Measurements from ENCODE around the gene PGR. TPM values are rescaled to one million over a fixed set of nuclear protein-coding genes. Genes with fewer than 3 reads are reported as not detected.
A peak's percentile ranks its signal among the peaks of the same experiment; 100 is the strongest.

Gene PGR
- total and polyA plus RNA-seq, 2 donors from 2014 or later = 0.60 to 1.3 TPM

DNA sequence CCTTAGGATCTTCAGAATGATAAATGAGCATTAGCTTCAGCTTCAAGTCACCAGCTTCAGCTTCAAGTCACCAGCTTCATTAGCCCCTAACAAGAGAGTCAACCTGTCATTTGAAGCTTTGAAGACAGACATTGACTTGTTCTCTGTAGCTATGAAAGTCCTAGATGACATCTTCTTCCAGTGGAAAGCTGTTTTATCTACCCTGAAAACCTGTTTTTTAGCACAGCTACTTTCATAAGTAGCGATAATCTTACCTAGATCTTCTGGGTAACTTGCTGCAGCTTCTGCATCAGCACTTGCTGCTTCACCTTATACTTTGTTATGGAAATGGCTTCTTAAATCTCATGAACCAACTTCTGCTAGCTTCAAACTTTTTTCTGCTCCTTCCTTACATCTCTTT lies 85.7 kb downstream of the PGR start:
- H3K4me1 ChIP-seq (ENCODE audit: control insufficient read depth in 2 of 3, insufficient read depth in 2 of 3, low read depth in 1 of 3, low read length in 3 of 3) = no peaks in the 10 kb centered on the region
- no peaks in the 10 kb centered on the region for H3K9me3 ChIP-seq (ENCODE audit: control insufficient read depth in 2 of 3, insufficient read depth in 1 of 3, low read length in 3 of 3)
- TF ChIP-seq, protein P1, sequence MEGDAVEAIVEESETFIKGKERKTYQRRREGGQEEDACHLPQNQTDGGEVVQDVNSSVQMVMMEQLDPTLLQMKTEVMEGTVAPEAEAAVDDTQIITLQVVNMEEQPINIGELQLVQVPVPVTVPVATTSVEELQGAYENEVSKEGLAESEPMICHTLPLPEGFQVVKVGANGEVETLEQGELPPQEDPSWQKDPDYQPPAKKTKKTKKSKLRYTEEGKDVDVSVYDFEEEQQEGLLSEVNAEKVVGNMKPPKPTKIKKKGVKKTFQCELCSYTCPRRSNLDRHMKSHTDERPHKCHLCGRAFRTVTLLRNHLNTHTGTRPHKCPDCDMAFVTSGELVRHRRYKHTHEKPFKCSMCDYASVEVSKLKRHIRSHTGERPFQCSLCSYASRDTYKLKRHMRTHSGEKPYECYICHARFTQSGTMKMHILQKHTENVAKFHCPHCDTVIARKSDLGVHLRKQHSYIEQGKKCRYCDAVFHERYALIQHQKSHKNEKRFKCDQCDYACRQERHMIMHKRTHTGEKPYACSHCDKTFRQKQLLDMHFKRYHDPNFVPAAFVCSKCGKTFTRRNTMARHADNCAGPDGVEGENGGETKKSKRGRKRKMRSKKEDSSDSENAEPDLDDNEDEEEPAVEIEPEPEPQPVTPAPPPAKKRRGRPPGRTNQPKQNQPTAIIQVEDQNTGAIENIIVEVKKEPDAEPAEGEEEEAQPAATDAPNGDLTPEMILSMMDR (IDR thresholded peaks at IDR 0.05; ENCODE audit: borderline replicate concordance, extremely low read depth, insufficient read depth) = no peak
- H3K9ac ChIP-seq (ENCODE audit: low read length in 3 of 3) = no peak overlapping the region
- intact Hi-C loops (cut with DNase I) = no loop called here
- H3K4me3 ChIP-seq (ENCODE audit: low read length in 3 of 3) = no peak overlapping the region
- no peaks in the 10 kb centered on the region for H3K27me3 ChIP-seq (ENCODE audit: control insufficient read depth, insufficient read depth, low read length)
- DNase-seq (no peak), FAIRE-seq (no peak)
- H3K36me3 ChIP-seq (ENCODE audit: control insufficient read depth in 2 of 3, insufficient read depth in 3 of 3, low read length in 3 of 3) = no peaks in the 10 kb centered on the region
- H3K27ac ChIP-seq (ENCODE audit: low read depth in 2 of 2, low read length in 2 of 2) = no peak overlapping the region

DNA sequence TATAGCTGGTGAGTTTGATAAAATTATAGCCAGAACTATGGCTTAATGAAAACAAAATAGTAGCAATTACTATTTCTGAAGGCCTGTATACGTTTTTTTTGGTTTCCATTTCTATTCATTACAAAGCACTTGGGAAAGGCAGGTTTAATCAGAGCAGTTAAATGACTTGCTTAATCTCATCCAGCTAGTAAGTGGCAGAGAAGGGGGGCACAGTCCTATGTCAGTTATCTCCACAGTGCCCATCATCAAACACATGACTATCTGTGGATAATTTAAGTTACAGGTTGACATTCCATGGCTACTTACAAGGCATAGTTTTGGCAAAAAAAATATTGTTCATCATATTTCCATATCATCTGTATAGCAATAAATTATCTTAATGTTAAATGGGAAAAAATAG lies 93.7 kb downstream of the PGR start:
- H3K9me3 ChIP-seq (ENCODE audit: control insufficient read depth in 2 of 3, insufficient read depth in 1 of 3, low read length in 3 of 3) = no peaks in the 10 kb centered on the region
- no peak for DNase-seq
- no peak overlapping the region for H3K27ac ChIP-seq (ENCODE audit: low read depth in 2 of 2, low read length in 2 of 2)
- H3K27me3 ChIP-seq (ENCODE audit: control insufficient read depth, insufficient read depth, low read length) = no peaks in the 10 kb centered on the region
- no peaks in the 10 kb centered on the region for H3K36me3 ChIP-seq (ENCODE audit: control insufficient read depth in 2 of 3, insufficient read depth in 3 of 3, low read length in 3 of 3)
- TF ChIP-seq, protein P1 (IDR thresholded peaks at IDR 0.05; ENCODE audit: borderline replicate concordance, extremely low read depth, insufficient read depth) = no peak
- intact Hi-C loops (cut with DNase I) = no loop called here
- no peak overlapping the region for H3K4me3 ChIP-seq (ENCODE audit: low read length in 3 of 3)
- no peak overlapping the region for H3K9ac ChIP-seq (ENCODE audit: low read length in 3 of 3)
- no peak for FAIRE-seq
- H3K4me1 ChIP-seq (ENCODE audit: control insufficient read depth in 2 of 3, insufficient read depth in 2 of 3, low read depth in 1 of 3, low read length in 3 of 3) = no peaks in the 10 kb centered on the region

DNA sequence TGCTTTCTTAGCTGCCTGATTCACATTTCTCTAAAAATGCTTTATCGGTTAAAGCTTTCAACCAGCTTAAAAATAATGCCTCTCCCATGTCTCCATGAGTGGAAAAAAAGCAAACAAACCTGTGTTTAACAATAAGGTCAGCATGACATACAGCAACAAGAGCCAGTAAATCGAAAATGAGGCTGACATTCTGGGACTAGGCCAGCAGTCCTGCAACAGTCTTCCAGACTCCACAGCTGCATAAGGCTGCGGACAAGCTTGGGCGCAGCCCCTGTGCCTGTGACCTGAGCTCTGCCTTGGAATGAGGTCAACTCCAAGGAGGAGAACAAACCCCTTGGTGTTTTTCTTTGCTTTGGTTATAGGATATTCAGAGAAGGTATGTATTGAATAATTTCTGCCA lies 95.5 kb downstream of the PGR start:
- Histone ChIP-seq H3K27me3 (ENCODE audit: control insufficient read depth, insufficient read depth, low read length) (no peaks in the 10 kb centered on the region), H3K4me1 (ENCODE audit: control insufficient read depth in 2 of 3, insufficient read depth in 2 of 3, low read depth in 1 of 3, low read length in 3 of 3) (no peaks in the 10 kb centered on the region), H3K9me3 (ENCODE audit: control insufficient read depth in 2 of 3, insufficient read depth in 1 of 3, low read length in 3 of 3) (no peaks in the 10 kb centered on the region), H3K27ac (ENCODE audit: low read depth in 2 of 2, low read length in 2 of 2) (no peak overlapping the region), H3K4me3 (ENCODE audit: low read length in 3 of 3) (no peak overlapping the region), H3K36me3 (ENCODE audit: control insufficient read depth in 2 of 3, insufficient read depth in 3 of 3, low read length in 3 of 3) (no peaks in the 10 kb centered on the region), H3K9ac (ENCODE audit: low read length in 3 of 3) (no peak overlapping the region)
- intact Hi-C loops (cut with DNase I) = no loop called here
- DNase-seq (peak in 4 of 5 donors; percentile 23 to 69 (median 53)), FAIRE-seq (no peak)
- TF ChIP-seq, protein P1 (IDR thresholded peaks at IDR 0.05; ENCODE audit: borderline replicate concordance, extremely low read depth, insufficient read depth) = no peak

DNA sequence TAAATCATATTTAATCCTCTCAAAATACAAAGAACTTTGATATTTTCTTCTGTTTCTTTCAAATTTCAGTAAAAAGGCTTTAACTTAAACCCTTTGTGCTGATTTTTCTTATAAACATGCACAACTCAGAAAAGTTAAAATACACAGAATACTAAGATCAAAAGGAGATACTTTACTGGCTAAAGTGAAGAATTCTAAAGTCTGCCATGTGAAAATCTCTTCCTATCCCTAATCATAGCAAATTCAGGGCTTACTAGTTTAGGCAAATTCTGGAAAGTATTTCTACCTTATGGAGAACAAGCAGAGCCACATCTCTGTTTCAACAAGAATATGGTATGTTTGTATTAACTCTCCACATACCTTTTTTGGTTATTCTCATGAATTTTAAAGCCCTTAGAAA lies 96.6 kb downstream of the PGR start:
- H3K27ac ChIP-seq (ENCODE audit: low read depth in 2 of 2, low read length in 2 of 2) = no peak overlapping the region
- no peak overlapping the region for H3K4me3 ChIP-seq (ENCODE audit: low read length in 3 of 3)
- TF ChIP-seq, protein P1 (IDR thresholded peaks at IDR 0.05; ENCODE audit: borderline replicate concordance, extremely low read depth, insufficient read depth) = no peak
- H3K9ac ChIP-seq (ENCODE audit: low read length in 3 of 3) = no peak overlapping the region
- no peaks in the 10 kb centered on the region for H3K4me1 ChIP-seq (ENCODE audit: control insufficient read depth in 2 of 3, insufficient read depth in 2 of 3, low read depth in 1 of 3, low read length in 3 of 3)
- DNase-seq = no peak
- intact Hi-C loops (cut with DNase I) = no loop called here
- no peak for FAIRE-seq
- no peaks in the 10 kb centered on the region for H3K9me3 ChIP-seq (ENCODE audit: control insufficient read depth in 2 of 3, insufficient read depth in 1 of 3, low read length in 3 of 3)
- no peaks in the 10 kb centered on the region for H3K27me3 ChIP-seq (ENCODE audit: control insufficient read depth, insufficient read depth, low read length)
- no peaks in the 10 kb centered on the region for H3K36me3 ChIP-seq (ENCODE audit: control insufficient read depth in 2 of 3, insufficient read depth in 3 of 3, low read length in 3 of 3)

Measured in kidney (tissue), 14 donors.